Thoracic aorta (tissue), 2 donors: ENCODE results near the gene NAT16. TPM values are rescaled to one million over a fixed set of nuclear protein-coding genes. Genes with fewer than 3 reads are reported as not detected.

ENCODE experiments used
- ATAC-seq: fragments of 150-250 bp; one replicate; pipeline ENCODE4 v1.8.0; 2017; ENCODE audit warnings: low read depth; ENCODE audit not compliant: insufficient number of reproducible peaks, low FRiP score
- DNase-seq: peaks from one replicate; pipeline ENCODE4 v3.0.0-alpha.2; 2020; ENCODE audit warnings: low spot score
- H3K27ac ChIP-seq, 2 donors: fragments of 200-600 bp; sonication (generic); 1 replicate in 1 of 2; 2 replicates in 1 of 2; pipeline ENCODE4 v1.5.1; 2016; ENCODE audit warnings: mild to moderate bottlenecking in 2 of 2, moderate library complexity in 2 of 2
- H3K27me3 ChIP-seq: fragments of 200-600 bp; sonication (generic); replicated peaks from 2 replicates; pipeline ENCODE4 v1.6.0; 2016; ENCODE audit warnings: mild to moderate bottlenecking; ENCODE audit not compliant: insufficient read depth
- H3K36me3 ChIP-seq: fragments of 200-600 bp; sonication (generic); one replicate; pipeline ENCODE4 v1.5.1; 2016
- H3K4me1 ChIP-seq, 2 donors: fragments of 200-600 bp; sonication (generic); 1 replicate in 1 of 2; 2 replicates in 1 of 2; pipeline versions ENCODE4 v1.5.1 to v1.6.0; 2016; ENCODE audit warnings: low read depth in 2 of 2, mild to moderate bottlenecking in 1 of 2; ENCODE audit not compliant: control insufficient read depth in 1 of 2
- H3K4me3 ChIP-seq: fragments of 200-600 bp; sonication (generic); 2 replicates; pipeline ENCODE4 v1.5.1; 2016; ENCODE audit warnings: mild to moderate bottlenecking
- H3K9me3 ChIP-seq: fragments of 200-600 bp; sonication (generic); 2 replicates; pipeline ENCODE4 v1.5.1; 2016
- total RNA-seq, 2 donors: library from RNA; depleted of rRNA; stranded (reverse); fragments of >200 nt; gene quantifications; one replicate each; pipeline versions ENCODE4 v1.1.0 to v1.2.3, GENCODE V29; 2016
- TF ChIP-seq, protein P1 (sequence below): fragments of 200-600 bp; sonication (generic); IDR thresholded peaks from one replicate; pipeline ENCODE4 v1.5.1; 2019; ENCODE audit warnings: antibody characterized with exemption

Gene NAT16
- total RNA-seq, 2 donors from 2014 or later, result not detected

DNA sequence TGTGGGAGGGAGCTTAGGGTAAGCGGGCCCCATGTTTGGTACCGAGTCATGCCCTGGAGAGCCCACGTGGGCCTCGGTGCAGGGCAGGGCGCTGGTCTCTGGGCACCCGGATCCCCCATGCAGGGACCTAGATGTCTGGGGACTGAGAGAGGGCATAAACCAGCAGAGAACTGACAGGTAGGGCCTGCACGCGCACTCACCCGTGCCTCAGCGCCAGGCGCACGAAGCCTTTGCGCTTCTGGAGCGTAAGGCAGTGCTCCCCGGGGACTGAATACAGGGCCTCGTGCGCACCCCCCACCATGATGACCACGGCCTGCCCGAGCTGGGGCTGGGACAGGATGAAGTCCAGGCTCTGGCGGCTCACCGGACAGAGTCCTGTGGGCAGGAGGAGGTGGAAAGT lies 17.9 kb upstream of the NAT16 start:
- no peak overlapping the region for H3K4me3 ChIP-seq
- ATAC-seq (no peak), DNase-seq (no peak)
- no peaks in the 10 kb centered on the region for H3K9me3 ChIP-seq
- TF ChIP-seq, protein P1, sequence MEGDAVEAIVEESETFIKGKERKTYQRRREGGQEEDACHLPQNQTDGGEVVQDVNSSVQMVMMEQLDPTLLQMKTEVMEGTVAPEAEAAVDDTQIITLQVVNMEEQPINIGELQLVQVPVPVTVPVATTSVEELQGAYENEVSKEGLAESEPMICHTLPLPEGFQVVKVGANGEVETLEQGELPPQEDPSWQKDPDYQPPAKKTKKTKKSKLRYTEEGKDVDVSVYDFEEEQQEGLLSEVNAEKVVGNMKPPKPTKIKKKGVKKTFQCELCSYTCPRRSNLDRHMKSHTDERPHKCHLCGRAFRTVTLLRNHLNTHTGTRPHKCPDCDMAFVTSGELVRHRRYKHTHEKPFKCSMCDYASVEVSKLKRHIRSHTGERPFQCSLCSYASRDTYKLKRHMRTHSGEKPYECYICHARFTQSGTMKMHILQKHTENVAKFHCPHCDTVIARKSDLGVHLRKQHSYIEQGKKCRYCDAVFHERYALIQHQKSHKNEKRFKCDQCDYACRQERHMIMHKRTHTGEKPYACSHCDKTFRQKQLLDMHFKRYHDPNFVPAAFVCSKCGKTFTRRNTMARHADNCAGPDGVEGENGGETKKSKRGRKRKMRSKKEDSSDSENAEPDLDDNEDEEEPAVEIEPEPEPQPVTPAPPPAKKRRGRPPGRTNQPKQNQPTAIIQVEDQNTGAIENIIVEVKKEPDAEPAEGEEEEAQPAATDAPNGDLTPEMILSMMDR, result no peak
- peaks cover 5 to 9% of the 10 kb centered on the region in 2 donors for H3K4me1 ChIP-seq
- no peaks in the 10 kb centered on the region for H3K36me3 ChIP-seq
- peaks cover 9% of the 10 kb centered on the region for H3K27me3 ChIP-seq
- H3K27ac ChIP-seq, result no peak overlapping the region

DNA sequence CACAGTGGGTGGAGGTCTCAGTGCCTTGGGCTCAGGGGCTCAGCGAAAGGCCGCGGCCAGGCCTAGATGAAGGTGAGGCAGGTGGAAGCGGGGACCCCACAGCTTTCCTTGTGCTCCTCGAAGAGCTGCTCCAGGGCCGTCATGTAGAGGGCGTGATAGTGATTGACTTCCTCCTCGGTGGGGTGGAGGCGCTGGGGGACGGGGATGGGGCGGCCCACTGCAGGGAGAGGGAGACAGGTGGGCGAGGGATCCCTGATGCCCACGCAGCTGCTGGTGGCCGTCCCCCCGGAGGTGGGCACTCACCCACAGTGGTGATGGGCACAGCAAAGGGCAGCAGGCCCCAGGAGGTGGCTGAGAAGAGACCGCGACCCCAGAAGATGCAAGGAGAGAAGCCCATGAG lies 15.8 kb upstream of the NAT16 start:
- TF ChIP-seq, protein P1, result no peak
- H3K4me3 ChIP-seq, result no peak overlapping the region
- DNase-seq (no peak), ATAC-seq (no peak)
- H3K27ac ChIP-seq, result no peak overlapping the region
- no peaks in the 10 kb centered on the region for H3K4me1 ChIP-seq
- H3K9me3 ChIP-seq, result no peaks in the 10 kb centered on the region
- H3K27me3 ChIP-seq, result no peaks in the 10 kb centered on the region
- H3K36me3 ChIP-seq, result no peaks in the 10 kb centered on the region

DNA sequence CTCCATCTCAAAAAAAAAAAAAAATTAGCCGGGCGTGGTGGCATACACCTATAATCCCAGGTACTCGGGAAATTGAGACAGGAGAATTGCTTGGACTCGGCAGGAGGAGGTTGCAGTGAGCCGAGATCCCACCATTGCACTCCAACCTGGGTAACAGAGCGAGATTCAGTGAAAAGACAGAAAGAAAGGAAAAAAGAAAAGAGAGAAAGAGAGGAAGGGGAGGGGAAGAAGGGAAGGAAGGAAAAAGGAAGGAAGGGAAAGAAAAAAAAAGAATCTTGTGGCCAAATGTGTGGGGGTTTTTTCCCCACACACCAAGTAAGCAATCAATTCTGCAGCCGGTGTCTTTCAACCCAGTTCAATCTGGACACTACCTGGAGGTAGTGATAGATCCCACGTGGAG lies 9.0 kb upstream of the NAT16 start:
- H3K27me3 ChIP-seq, result no peaks in the 10 kb centered on the region
- ATAC-seq (no peak), DNase-seq (no peak)

DNA sequence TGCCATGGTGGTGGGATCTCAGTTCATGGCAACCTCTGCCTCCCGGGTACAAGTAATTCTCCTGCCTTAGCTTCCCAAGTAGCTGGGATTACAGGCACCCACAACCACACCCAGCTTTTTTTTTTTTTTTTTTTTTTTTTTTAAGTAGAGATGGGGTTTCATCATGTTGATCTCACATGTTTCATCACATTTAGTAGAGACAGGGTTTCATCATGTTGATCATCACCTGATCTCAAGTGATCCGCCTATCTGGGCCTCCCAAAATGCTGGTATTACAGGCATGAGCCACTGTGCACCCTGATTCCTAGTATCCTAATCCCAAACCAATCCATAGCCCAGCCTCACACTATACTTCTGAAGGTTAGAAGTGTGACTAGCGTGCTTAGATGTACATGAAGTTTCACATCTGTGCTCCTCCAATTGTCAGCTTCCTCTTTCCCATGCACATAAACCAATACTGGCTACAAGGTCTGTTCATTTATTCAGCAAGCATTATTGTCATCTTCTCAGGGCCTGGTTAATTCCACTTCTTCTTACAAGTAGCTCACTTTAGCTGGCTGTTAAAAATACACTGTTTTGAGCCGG lies 6.8 kb upstream of the NAT16 start:
- no peak for ATAC-seq
- DNase-seq, result no peak
- Histone ChIP-seq H3K27ac (no peak overlapping the region), H3K36me3 (no peaks in the 10 kb centered on the region), H3K9me3 (no peaks in the 10 kb centered on the region), H3K27me3 (no peaks in the 10 kb centered on the region), H3K4me1 (no peaks in the 10 kb centered on the region), H3K4me3 (no peak overlapping the region)
- TF ChIP-seq, protein P1, result no peak

More for the DNA sequence above, 9.0 kb upstream of the NAT16 start:
- TF ChIP-seq, protein P1, result no peak
- Histone ChIP-seq H3K27ac (no peak overlapping the region), H3K4me3 (no peak overlapping the region), H3K36me3 (no peaks in the 10 kb centered on the region), H3K4me1 (no peaks in the 10 kb centered on the region), H3K9me3 (no peaks in the 10 kb centered on the region)

DNA sequence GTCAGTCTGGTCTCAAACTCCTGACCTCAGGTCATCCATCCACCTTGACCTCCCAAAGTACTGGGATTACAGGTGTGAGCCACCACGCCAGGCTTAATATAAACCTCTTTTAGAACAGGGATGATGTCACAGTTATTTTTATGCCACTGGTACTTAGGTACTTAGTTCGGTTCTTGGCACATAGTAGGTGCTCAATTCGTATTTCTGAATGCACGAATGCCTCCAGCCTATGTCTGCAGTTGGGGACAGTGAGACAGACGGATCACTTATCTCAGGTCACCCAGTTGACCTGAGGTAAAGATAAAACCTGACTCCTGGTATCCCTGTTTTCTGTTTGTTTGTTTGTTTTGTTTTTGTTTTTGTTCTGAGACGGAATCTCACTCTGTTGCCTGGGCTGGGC lies 6.1 kb upstream of the NAT16 start:
- ATAC-seq (no peak), DNase-seq (no peak)
- Histone ChIP-seq H3K4me3 (no peak overlapping the region), H3K27ac (no peak overlapping the region), H3K4me1 (no peaks in the 10 kb centered on the region), H3K9me3 (no peaks in the 10 kb centered on the region), H3K27me3 (no peaks in the 10 kb centered on the region), H3K36me3 (no peaks in the 10 kb centered on the region)
- TF ChIP-seq, protein P1, result no peak
